NK-92 (cell line): Measurements from ENCODE around the gene VWA3B.
"Not testable (repeated sequence)": the region's sequence is repeated elsewhere in the genome, so short reads cannot be mapped to it uniquely, and the experiment has no call there.

Source experiments
- DNase-seq: peaks from one replicate; lab custom pipeline; 2025; ENCODE audit not compliant: unreplicated experiment; lab: John Stamatoyannopoulos, UW

The VWA3B gene

GRCh38 chr2:98086491-98087446 is at the start of gene VWA3B:
Gene VWA3B (plus strand): TSS chr2:98087167. CDS start chr2:98093093, 5,926 bp downstream.
- no peak for DNase-seq

GRCh38 chr2:98037206-98037605 is 49.8 kb upstream of the VWA3B start:
- no peak for DNase-seq

DNA sequence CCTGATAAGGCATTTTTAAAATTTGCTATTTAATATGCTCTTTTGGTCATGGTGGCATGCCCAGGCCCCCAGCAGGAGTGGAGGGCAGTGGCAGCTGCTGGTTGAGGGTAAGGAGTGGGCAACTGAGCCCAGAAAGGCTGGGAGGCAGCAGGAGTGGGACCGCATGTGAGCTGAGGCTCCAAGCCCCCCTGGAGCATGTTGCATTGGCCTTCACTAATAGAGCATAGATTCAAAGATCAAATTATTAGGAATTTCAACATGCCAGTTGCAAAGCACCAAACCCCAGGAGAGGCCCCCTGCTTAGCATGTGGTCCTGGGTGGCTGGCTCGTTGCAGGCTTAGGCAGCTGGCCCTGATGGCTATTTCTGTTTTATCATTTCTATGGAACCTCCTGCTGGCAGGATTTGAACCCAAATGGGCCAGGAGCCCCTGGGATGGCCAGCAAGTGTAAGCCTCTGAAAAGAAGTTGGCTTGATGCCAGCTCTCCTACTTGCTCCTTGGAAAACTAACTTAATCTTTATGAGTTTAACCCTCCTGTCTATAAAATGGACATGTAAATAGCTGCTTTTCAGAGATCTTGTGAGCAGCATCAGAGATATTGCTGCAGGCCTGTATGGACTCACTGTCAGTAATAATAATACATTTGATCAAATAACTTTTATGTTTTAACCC is 49.2 kb upstream of the VWA3B start:
- DNase-seq: no peak

- DNase-seq: no peak
Measured at GRCh38 chr2:98039085-98039756, 47.7 kb upstream of the VWA3B start.

- DNase-seq: no peak
Measured at GRCh38 chr2:98040331-98040939, 46.5 kb upstream of the VWA3B start.

GRCh38 chr2:98043101-98043500 is 43.9 kb upstream of the VWA3B start:
- DNase-seq: no peak

GRCh38 chr2:98044730-98045129 is 42.2 kb upstream of the VWA3B start:
- not testable (repeated sequence) for DNase-seq

DNA sequence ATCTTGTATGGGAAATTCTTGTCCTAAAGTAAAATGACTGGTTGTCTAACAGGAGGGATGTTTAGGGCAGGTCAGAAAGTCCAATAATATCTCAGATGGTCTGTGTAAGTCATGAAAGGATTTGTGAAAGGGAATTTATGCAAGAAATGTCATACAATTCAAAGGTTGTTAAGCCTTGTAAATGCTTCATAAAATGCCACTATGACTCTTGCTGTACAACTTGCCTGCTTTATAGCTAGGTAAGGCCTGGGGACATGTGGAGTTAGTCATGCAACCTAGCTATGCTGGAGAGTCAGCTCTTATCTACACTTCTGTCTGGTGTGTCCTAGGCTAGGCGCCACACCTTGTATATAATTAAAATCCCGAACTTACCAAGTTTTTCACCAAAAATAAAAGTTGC is 36.9 kb upstream of the VWA3B start:
- no peak for DNase-seq

GRCh38 chr2:98058191-98058975 is 28.6 kb upstream of the VWA3B start:
- no peak for DNase-seq

GRCh38 chr2:98060277-98060676 is 26.7 kb upstream of the VWA3B start:
- DNase-seq: no peak

DNA sequence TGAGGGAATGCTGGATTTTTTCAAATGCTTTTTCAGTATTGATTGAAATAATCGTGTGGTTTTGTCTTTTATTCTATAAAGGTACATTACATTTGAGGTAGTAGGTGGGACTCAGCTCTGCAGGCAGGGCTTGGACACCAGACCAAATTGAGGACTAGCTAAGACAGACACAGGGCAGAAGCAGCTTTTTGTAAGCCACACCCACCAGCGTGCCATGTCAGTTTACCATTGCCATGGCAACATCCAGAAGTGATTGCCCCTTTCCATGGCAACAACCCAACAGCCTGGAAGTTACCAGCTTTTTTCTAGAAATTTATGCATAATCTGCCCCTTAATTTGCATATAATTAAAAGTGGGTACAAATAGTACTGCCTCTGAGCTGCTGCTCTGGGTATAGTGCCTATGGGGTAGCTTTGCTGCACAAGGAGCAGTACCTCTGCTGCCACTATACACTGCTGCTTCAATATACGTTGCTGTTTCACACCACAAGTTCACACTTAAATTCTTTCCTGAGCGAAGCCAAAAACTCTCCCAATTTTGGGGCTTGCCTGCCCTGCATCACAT is 23.6 kb upstream of the VWA3B start:
- no peak for DNase-seq

DNA sequence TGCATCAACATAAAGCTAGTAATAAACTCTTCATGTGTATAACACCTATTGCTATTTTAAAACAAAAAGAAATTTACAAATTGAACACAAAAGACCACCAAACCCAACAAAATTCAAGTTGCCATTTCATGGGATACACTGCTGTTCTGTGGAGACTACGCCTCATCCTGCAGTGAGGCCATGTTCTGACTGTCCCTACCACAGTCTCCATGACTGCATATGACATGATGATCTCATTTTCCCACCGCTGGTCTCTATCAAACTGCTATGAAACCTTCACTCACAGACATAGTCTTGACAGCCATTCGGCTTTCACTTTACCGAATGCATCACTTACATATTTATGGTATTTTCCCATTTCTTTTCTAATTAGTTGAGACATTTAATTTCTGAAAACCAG is 21.2 kb upstream of the VWA3B start:
- no peak for DNase-seq

DNA sequence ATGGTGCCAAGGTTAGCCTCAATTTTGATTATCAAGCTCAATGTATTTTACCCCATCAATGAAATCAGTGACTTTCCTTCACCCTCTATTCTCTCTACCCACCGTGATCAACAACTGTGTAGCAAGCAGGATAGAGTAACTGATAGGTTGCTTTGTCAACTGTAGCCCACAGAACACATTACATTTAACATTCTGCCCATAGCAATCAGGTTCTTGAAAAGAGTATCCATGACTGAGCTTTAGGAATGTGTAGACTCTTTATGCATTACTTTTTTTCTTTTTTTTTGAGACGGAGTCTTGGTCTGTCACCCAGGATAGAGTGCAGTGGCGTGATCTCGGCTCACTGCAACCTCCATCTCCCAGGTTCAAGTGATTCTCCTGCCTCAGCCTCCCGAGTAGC is 19.8 kb upstream of the VWA3B start:
- no peak for DNase-seq

DNA sequence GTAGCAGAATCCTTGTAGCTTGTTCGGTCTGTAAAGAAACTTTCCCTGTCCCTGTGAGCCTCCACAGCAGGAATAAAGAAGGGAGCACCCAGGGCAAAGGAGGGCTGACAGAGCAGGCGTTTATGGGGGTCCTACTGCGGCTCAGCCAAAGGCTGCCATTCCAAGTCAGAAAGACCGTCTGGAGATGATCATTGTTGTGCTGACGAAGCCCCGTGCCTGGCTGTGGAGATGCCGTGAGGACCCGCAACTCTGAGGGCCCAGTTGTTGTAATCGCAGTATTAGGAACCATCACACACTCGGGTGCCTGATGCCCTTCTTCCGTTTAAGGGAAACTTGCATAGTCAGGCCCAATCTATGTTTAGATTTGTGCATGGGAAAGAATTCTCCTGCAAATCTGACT is 16.9 kb upstream of the VWA3B start:
- DNase-seq: no peak

GRCh38 chr2:98072442-98072841 is 14.5 kb upstream of the VWA3B start:
- DNase-seq: no peak

DNA sequence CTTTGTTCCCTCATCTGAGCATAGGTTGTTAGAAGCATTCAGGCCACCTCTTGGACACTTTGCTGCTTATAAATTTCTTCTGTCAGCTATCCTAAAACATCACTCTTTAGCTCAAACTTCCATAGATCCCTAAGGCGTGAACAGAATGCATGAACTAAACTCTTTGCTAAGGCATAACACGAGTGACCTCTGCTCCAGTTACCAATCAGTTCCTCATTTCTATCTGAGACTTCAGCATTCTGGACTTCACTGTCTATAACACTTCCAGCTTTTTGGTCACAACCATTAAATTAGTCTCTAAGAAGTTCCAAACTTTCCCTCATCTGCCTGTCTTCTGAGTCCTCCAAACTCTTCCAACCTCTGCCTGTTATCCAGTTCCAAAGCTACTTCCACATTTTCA is 8.3 kb upstream of the VWA3B start:
- DNase-seq: no peak

DNA sequence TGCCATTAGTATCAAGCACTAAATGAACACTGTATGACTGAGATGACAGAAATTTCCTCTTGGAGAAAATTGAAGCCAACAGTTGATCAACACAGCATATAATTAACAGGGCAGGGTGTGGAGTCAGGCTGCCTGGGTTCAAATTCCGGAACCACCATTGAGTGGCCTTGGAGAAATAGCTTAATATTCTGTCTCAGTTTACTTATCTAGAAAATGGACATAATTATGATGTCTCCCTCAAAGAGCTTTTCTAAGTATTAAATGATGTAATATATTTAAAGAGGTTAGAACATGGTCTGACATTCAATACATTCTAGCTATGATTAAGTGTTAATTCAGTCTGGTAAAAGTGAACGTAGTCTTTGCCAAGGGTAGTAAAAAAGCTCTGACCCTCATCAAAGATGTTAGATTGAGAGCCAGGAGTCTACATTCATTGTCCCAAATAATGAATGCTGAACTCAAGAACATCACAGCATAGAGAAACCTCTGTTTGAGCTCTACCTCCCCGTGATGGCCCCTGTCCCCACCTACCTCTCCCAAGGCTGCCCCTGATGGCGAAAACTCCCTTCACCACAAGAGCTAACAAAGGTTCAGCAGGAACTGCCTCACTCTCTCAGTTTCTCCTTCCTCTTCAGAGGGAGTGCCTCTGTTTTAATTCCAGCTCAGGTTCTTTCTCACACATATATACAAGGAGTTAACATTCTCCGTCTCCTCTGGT is 2.7 kb upstream of the VWA3B start:
- DNase-seq: no peak

- DNase-seq: no peak
Measured at GRCh38 chr2:98084869-98085238, 2.1 kb upstream of the VWA3B start.

DNA sequence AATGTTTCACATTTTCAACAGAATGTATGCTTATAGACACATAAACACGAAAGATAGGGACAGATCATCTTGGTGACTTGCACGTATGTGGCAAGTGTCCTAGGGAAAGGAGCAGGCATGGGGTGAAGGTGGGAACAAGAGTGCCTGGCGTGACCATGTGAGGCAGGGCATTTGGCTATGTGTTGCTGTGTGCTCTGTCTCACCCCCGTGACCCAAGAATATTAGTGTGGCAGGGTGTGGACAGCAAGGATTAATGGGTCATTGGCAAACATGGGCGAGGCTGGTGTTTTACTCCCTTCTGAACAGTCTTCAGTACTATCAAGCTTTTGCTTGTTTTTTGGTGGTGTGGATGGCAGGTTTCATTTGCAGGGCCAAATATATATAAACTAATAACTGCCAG is 1.3 kb upstream of the VWA3B start:
- no peak for DNase-seq
